WTC11 (cell line): ENCODE measurements around the gene PIP4K2A. TPM values are rescaled to one million over a fixed set of nuclear protein-coding genes. Genes with fewer than 3 reads are reported as not detected.

Source experiments
- ATAC-seq: fragments of 200-7000 bp; cut with Tn5 transposase; 2 replicates; pipeline ENCODE4 v1.10.0; 2021; ENCODE audit warnings: mild to moderate bottlenecking, moderate library complexity
- CTCF ChIA-PET: fragments of 300-600 bp; sonication (Branson Sonifier 250); formaldehyde crosslinking; loops from one replicate; lab custom pipeline; 2021; ENCODE audit warnings: antibody characterized with exemption; lab: Charles Lee
- POLR2A ChIA-PET: fragments of 350-600 bp; sonication (Branson Sonifier 250); formaldehyde crosslinking; loops from one replicate; lab custom pipeline; 2021; ENCODE audit warnings: antibody characterized with exemption; lab: Charles Lee
- DNase-seq: peaks from one replicate; pipeline ENCODE4 v3.0.0; 2021; ENCODE audit warnings: low spot score
- H3K27ac Mint-ChIP-seq: 2 replicates; pipeline ENCODE4 v1.8.0; 2021; ENCODE audit warnings: mixed read lengths
- H3K27me3 Mint-ChIP-seq: 2 replicates; pipeline ENCODE4 v1.8.0; 2021; ENCODE audit warnings: low read depth, mild to moderate bottlenecking, moderate library complexity, mixed read lengths
- H3K36me3 Mint-ChIP-seq: 2 replicates; pipeline ENCODE4 v1.8.0; 2021; ENCODE audit warnings: mixed read lengths
- H3K4me1 Mint-ChIP-seq: 2 replicates; pipeline ENCODE4 v1.8.0; 2022; ENCODE audit warnings: mixed read lengths
- H3K4me3 Mint-ChIP-seq: 2 replicates; pipeline ENCODE4 v1.8.0; 2021; ENCODE audit warnings: mild to moderate bottlenecking, moderate library complexity, mixed read lengths
- H3K9me3 Mint-ChIP-seq: 2 replicates; pipeline ENCODE4 v1.8.0; 2021; ENCODE audit warnings: mixed read lengths
- AFF4 ChIP-seq: sonication (generic); formaldehyde crosslinking; IDR thresholded peaks from 2 replicates; pipeline ENCODE4 v1.8.1; 2023; ENCODE audit warnings: mild to moderate bottlenecking, missing genetic modification reagents, borderline replicate concordance
- AR ChIP-seq: fragments of 250-450 bp; sonication (Bioruptor Pico); IDR thresholded peaks from 2 replicates; pipeline ENCODE4 v1.9.0; 2021; ENCODE audit warnings: mild to moderate bottlenecking
- CBFB ChIP-seq: sonication (generic); formaldehyde crosslinking; IDR thresholded peaks from 2 replicates; pipeline ENCODE4 v1.8.1; 2022; ENCODE audit warnings: mild to moderate bottlenecking, low read depth, missing genetic modification reagents
- CDX4 ChIP-seq: fragments of 250-450 bp; sonication (Bioruptor Pico); IDR thresholded peaks from 2 replicates; pipeline ENCODE4 v1.9.0; 2021; ENCODE audit warnings: moderate library complexity, mild to moderate bottlenecking, inconsistent platforms, borderline replicate concordance
- FOXJ3 ChIP-seq: sonication (generic); formaldehyde crosslinking; IDR thresholded peaks from 2 replicates; pipeline ENCODE4 v1.9.0; 2021; ENCODE audit warnings: missing genetic modification reagents, mild to moderate bottlenecking, borderline replicate concordance
- FOXK1 ChIP-seq: sonication (generic); formaldehyde crosslinking; IDR thresholded peaks from 2 replicates; pipeline ENCODE4 v1.8.0; 2022; ENCODE audit warnings: mild to moderate bottlenecking, moderate library complexity, missing genetic modification reagents
- FOXP4 ChIP-seq: sonication (generic); formaldehyde crosslinking; IDR thresholded peaks from 2 replicates; pipeline ENCODE4 v1.8.0; 2022; ENCODE audit warnings: mild to moderate bottlenecking, missing genetic modification reagents
- JAZF1 ChIP-seq: fragments of 250-450 bp; sonication (Bioruptor Pico); IDR thresholded peaks from 2 replicates; pipeline ENCODE4 v1.9.0; 2021; ENCODE audit warnings: moderate library complexity, mild to moderate bottlenecking, inconsistent platforms
- NFATC4 ChIP-seq: fragments of 250-450 bp; sonication (Bioruptor Pico); IDR thresholded peaks from 2 replicates; pipeline ENCODE4 v1.9.0; 2021; ENCODE audit warnings: mild to moderate bottlenecking
- OVOL2 ChIP-seq: fragments of 250-450 bp; sonication (Bioruptor Pico); IDR thresholded peaks from 2 replicates; pipeline ENCODE4 v1.9.0; 2021; ENCODE audit warnings: mild to moderate bottlenecking, borderline replicate concordance
- SMAD3 ChIP-seq: sonication (generic); formaldehyde crosslinking; IDR thresholded peaks from 2 replicates; pipeline ENCODE4 v1.8.0; 2022; ENCODE audit warnings: missing genetic modification reagents, mild to moderate bottlenecking, borderline replicate concordance
- STAT6 ChIP-seq: sonication (generic); formaldehyde crosslinking; conservative IDR thresholded peaks from 2 replicates; pipeline ENCODE4 v1.8.1; 2023; ENCODE audit warnings: mild to moderate bottlenecking, low read depth, missing genetic modification reagents, moderate library complexity
- TEAD4 ChIP-seq: sonication (generic); formaldehyde crosslinking; IDR thresholded peaks from 2 replicates; pipeline ENCODE4 v1.8.0; 2022; ENCODE audit warnings: mild to moderate bottlenecking, missing genetic modification reagents
- ZNF138 ChIP-seq: sonication (generic); formaldehyde crosslinking; conservative IDR thresholded peaks from 2 replicates; pipeline ENCODE4 v1.8.1; 2022; ENCODE audit warnings: mild to moderate bottlenecking, moderate library complexity, missing genetic modification reagents
- ZNF232 ChIP-seq: sonication (generic); formaldehyde crosslinking; IDR thresholded peaks from 2 replicates; pipeline ENCODE4 v1.8.0; 2022; ENCODE audit warnings: mild to moderate bottlenecking, missing genetic modification reagents
- ZNF423 ChIP-seq: fragments of 250-450 bp; sonication (Bioruptor Pico); IDR thresholded peaks from 2 replicates; pipeline ENCODE4 v2.1.2; 2022; ENCODE audit warnings: mild to moderate bottlenecking, moderate library complexity
- ZNF512 ChIP-seq: sonication (generic); formaldehyde crosslinking; IDR thresholded peaks from 2 replicates; pipeline ENCODE4 v1.8.1; 2022; ENCODE audit warnings: missing genetic modification reagents, borderline replicate concordance
- total RNA-seq: library from RNA; stranded (reverse); gene quantifications from 3 replicates; pipeline ENCODE4 v1.2.3, GENCODE V29; 2021

PIP4K2A gene
- total RNA-seq, 1 experiment from 2014 or later: 47.5 TPM

- no peak for TF ChIP-seq OVOL2 (CRISPR knock-in tag)
- no peak for TF ChIP-seq FOXP4 (CRISPR knock-in tag)
- TF ChIP-seq SMAD3 (CRISPR knock-in tag): no peak
- TF ChIP-seq CDX4 (CRISPR knock-in tag): no peak
- TF ChIP-seq CBFB (CRISPR knock-in tag): no peak
- no peak for TF ChIP-seq ZNF232 (CRISPR knock-in tag)
- TF ChIP-seq ZNF138 (CRISPR knock-in tag): no peak
- TF ChIP-seq ZNF512 (CRISPR knock-in tag): no peak
- no peak for TF ChIP-seq ZNF423 (CRISPR knock-in tag)
- TF ChIP-seq TEAD4 (CRISPR knock-in tag): no peak
- TF ChIP-seq STAT6 (CRISPR knock-in tag): no peak
- no peak for TF ChIP-seq FOXJ3
- TF ChIP-seq JAZF1 (CRISPR knock-in tag): no peak
- TF ChIP-seq, all 79 proteins: peak for 0
Measured at GRCh38 chr10:22761569-22762220, 47.3 kb upstream of the PIP4K2A start.

GRCh38 chr10:22760025-22760424 lies 45.6 kb upstream of the PIP4K2A start:
- TF ChIP-seq FOXK1 (CRISPR knock-in tag) (no peak), NFATC4 (no peak), AFF4 (no peak), AR (CRISPR knock-in tag) (no peak)
- Mint-ChIP-seq H3K27ac (no peak overlapping the region), H3K4me1 (peaks cover 7% of the 10 kb centered on the region; the same call in 1 of the 2 replicates), H3K9me3 (0 out of 2 replicates have a peak, but pooled peaks cover 3% of the 10 kb centered on the region), H3K4me3 (no peak overlapping the region), H3K36me3 (no peaks in the 10 kb centered on the region), H3K27me3 (no peaks in the 10 kb centered on the region)
- ChIA-PET POLR2A (no interaction called here), CTCF (no interaction called here)
- DNase-seq (no peak), ATAC-seq (no peak)

More at GRCh38 chr10:22761569-22762220, 47.3 kb upstream of the PIP4K2A start:
- ATAC-seq (no peak), DNase-seq (no peak)
- H3K4me1 Mint-ChIP-seq: peaks cover 7% of the 10 kb centered on the region; the same call in 1 of the 2 replicates
- POLR2A ChIA-PET: interaction anchor here (0.6 kb wide), 1 partner anchor 34 kb away, joined by 3 read pairs; no protein-coding TSS in a partner anchor
- 0 out of 2 replicates have a peak, but pooled peaks cover 3% of the 10 kb centered on the region for H3K9me3 Mint-ChIP-seq
- no peaks in the 10 kb centered on the region for H3K36me3 Mint-ChIP-seq
- no peak overlapping the region for H3K4me3 Mint-ChIP-seq
- CTCF ChIA-PET: interaction anchor here (0.6 kb wide), 1 partner anchor 40 kb away, joined by 3 read pairs; no protein-coding TSS in a partner anchor
- H3K27me3 Mint-ChIP-seq: no peaks in the 10 kb centered on the region
- no peak overlapping the region for H3K27ac Mint-ChIP-seq
